ENCODE results near the gene RBMX2. TPM values are rescaled to one million over a fixed set of nuclear protein-coding genes. Genes with fewer than 3 reads are reported as not detected.
"Not testable (repeated sequence)": the region's sequence is repeated elsewhere in the genome, so short reads cannot be mapped to it uniquely, and the experiment has no call there.

Gene RBMX2
- total RNA-seq = 10 to 100 TPM; 25.4 to 26.8 TPM

DNA sequence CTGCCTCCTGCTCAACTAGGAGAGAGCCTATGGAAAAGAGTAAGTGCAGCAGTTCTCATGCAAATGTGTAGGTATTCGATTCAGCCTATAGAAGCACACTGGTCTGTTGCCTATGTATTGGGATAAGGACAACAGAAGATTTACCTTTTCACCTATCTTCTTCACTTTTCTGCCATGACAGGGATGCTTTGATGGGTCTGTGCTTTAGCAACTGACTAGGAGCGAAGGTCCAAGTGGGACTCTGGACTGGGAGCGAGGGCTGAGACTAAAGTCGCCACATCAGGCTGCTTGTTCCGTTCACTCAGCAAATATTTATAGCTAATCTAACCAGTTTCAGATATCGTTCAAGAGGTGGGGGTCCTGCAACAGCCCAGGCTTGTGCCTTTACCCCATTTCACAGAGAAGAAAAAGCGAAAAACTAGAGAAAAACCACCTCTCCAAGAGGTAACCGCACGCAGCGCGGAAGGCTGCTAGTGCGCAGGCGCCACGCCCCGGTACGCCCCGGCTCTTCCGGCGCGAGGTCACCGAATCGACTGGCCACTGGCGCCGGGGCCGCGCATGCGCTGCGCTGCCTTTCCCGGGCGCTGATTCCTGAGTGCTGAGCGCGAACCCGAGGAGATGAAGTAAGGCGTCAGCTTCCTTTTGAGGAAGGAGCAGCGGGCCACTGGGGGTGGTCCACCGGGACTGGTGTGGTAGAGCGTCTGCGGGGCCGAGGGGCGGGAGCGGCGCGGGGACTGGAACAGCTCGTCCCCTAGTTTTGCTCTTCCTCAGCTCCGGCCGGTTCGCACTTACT lies at the start of gene RBMX2:
Gene RBMX2, plus strand, starts transcription at position 573 of the 793 bp plus-strand sequence. Its CDS starts 46 bp downstream, at position 619.
- CTCF ChIA-PET = interaction anchor here (0.8 kb wide), 1 partner anchor 67 kb away, joined by 3 read pairs; no protein-coding TSS in a partner anchor
- H3K27me3 Mint-ChIP-seq = peaks cover under 1% of the 10 kb centered on the region
- POLR2A ChIA-PET = no interaction called here
- ATAC-seq (peak; percentile 93), DNase-seq (peak; percentile 79)
- no peaks in the 10 kb centered on the region for H3K9me3 Mint-ChIP-seq (ENCODE audit: low read depth)
- H3K36me3 Mint-ChIP-seq (ENCODE audit: low read depth) = peaks cover 13% of the 10 kb centered on the region
- peak within 1 kb of the TSS; percentile 92 for H3K27ac Mint-ChIP-seq
- peaks cover 13% of the 10 kb centered on the region for H3K4me1 Mint-ChIP-seq
- intact Hi-C loops (cut with DNase I, micrococcal nuclease) = loop anchor here (1.0 to 10.0 kb wide), 6 partner anchors 62 to 513 kb away; partner anchors contain the start of genes SLC25A14 (in 2 of the 2), ENOX2 (in 1 of the 2), UTP14A (in 1 of the 2) and ZNF280C (in 1 of the 2)
- H3K4me3 Mint-ChIP-seq = peak within 1 kb of the TSS; percentile 93

- H3K27ac Mint-ChIP-seq; POLR2A ChIA-PET; H3K4me3 Mint-ChIP-seq; H3K27me3 Mint-ChIP-seq; ATAC-seq; H3K4me1 Mint-ChIP-seq; H3K9me3 Mint-ChIP-seq (ENCODE audit: low read depth); CTCF ChIA-PET; DNase-seq; intact Hi-C loops (cut with DNase I, micrococcal nuclease): not testable (repeated sequence)
- peaks cover 16% of the 10 kb centered on the region for H3K36me3 Mint-ChIP-seq (ENCODE audit: low read depth)
Observed at GRCh38 chrX:130352050-130352449, 49.7 kb upstream of the RBMX2 start.

DNA sequence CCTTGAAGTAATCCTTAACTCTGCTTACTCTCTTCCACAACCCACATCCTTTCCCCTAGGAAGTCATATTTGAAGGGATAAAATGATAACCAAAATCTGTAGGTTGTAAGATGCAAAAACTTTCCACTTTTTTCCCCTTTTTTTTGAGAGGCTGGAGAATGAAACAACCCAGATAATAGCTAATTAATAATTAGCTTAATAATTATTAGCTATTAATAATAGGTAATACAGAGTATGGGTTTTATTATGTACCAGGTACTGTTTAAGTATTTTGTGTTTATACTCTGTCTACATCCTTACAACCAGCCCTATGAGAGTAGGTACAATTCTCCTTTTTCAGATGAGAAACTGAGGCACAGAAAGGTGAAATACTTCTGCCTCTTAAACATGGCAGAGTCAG lies 25.7 kb upstream of the RBMX2 start:
- H3K27ac Mint-ChIP-seq = no peak overlapping the region
- H3K9me3 Mint-ChIP-seq (ENCODE audit: low read depth) = no peaks in the 10 kb centered on the region
- H3K4me1 Mint-ChIP-seq = no peaks in the 10 kb centered on the region
- H3K27me3 Mint-ChIP-seq = no peaks in the 10 kb centered on the region
- CTCF ChIA-PET = interaction anchor here (1.0 kb wide), 1 partner anchor 20 kb away, joined by 3 read pairs; no protein-coding TSS in a partner anchor
- no peak overlapping the region for H3K4me3 Mint-ChIP-seq
- POLR2A ChIA-PET = no interaction called here
- ATAC-seq (no peak), DNase-seq (no peak)
- intact Hi-C loops (cut with DNase I, micrococcal nuclease) = no loop called here
- no peaks in the 10 kb centered on the region for H3K36me3 Mint-ChIP-seq (ENCODE audit: low read depth)

GRCh38 chrX:130378024-130378669 lies 23.6 kb upstream of the RBMX2 start:
- DNase-seq (no peak), ATAC-seq (no peak)
- peaks cover 3% of the 10 kb centered on the region for H3K27me3 Mint-ChIP-seq
- H3K4me1 Mint-ChIP-seq = no peaks in the 10 kb centered on the region
- H3K9me3 Mint-ChIP-seq (ENCODE audit: low read depth) = no peaks in the 10 kb centered on the region
- intact Hi-C loops (cut with DNase I, micrococcal nuclease) = no loop called here
- POLR2A ChIA-PET = no interaction called here
- no peak overlapping the region for H3K27ac Mint-ChIP-seq
- CTCF ChIA-PET = no interaction called here
- H3K36me3 Mint-ChIP-seq (ENCODE audit: low read depth) = no peaks in the 10 kb centered on the region
- H3K4me3 Mint-ChIP-seq = no peak overlapping the region

GRCh38 chrX:130385520-130385919 lies 16.3 kb upstream of the RBMX2 start, which contains the start of gene GPR119:
TSS of gene GPR119 (minus strand) at chrX:130385674. CDS start at chrX:130385447, 227 bp downstream.
- Mint-ChIP-seq H3K9me3 (ENCODE audit: low read depth) (no peaks in the 10 kb centered on the region), H3K36me3 (ENCODE audit: low read depth) (no peaks in the 10 kb centered on the region), H3K27me3 (peaks cover 5% of the 10 kb centered on the region), H3K4me3 (no peak within 1 kb of the TSS), H3K27ac (no peak within 1 kb of the TSS), H3K4me1 (no peaks in the 10 kb centered on the region)
- intact Hi-C loops (cut with DNase I, micrococcal nuclease) = no loop called here
- DNase-seq (no peak), ATAC-seq (no peak)
- ChIA-PET POLR2A (no interaction called here), CTCF (interaction anchor here (1.0 kb wide), 1 partner anchor 36 kb away, joined by 3 read pairs; no protein-coding TSS in a partner anchor)

DNA sequence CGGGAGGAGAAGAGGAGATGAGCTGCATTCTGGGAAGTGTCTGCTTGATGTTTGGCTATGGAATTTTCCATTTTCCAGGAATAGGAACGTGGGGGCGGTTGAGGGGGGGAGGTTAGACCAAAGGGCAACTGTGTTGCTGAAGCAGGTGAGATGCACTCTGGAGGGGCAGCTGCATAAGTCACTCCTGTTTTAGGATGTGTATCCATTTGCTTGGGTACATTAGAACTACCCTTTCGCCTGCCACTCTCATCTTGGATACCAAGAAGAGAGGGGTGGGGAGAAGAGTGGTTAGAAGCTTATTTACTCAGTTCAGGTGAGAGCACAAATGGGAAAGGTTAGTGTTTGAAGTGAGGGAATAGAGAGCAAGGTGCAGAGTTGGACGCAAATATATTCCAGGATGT lies 15.4 kb upstream of the RBMX2 start:
- no peak overlapping the region for H3K27ac Mint-ChIP-seq
- intact Hi-C loops (cut with DNase I, micrococcal nuclease) = no loop called here
- ATAC-seq (no peak), DNase-seq (no peak)
- H3K36me3 Mint-ChIP-seq (ENCODE audit: low read depth) = no peaks in the 10 kb centered on the region
- H3K9me3 Mint-ChIP-seq (ENCODE audit: low read depth) = no peaks in the 10 kb centered on the region
- CTCF ChIA-PET = interaction anchor here (0.7 to 1.0 kb wide), 2 partner anchors 37 to 291 kb away, joined by 3 read pairs; no protein-coding TSS in a partner anchor
- H3K4me3 Mint-ChIP-seq = no peak overlapping the region
- H3K27me3 Mint-ChIP-seq = peaks cover 5% of the 10 kb centered on the region
- POLR2A ChIA-PET = no interaction called here
- no peaks in the 10 kb centered on the region for H3K4me1 Mint-ChIP-seq

DNA sequence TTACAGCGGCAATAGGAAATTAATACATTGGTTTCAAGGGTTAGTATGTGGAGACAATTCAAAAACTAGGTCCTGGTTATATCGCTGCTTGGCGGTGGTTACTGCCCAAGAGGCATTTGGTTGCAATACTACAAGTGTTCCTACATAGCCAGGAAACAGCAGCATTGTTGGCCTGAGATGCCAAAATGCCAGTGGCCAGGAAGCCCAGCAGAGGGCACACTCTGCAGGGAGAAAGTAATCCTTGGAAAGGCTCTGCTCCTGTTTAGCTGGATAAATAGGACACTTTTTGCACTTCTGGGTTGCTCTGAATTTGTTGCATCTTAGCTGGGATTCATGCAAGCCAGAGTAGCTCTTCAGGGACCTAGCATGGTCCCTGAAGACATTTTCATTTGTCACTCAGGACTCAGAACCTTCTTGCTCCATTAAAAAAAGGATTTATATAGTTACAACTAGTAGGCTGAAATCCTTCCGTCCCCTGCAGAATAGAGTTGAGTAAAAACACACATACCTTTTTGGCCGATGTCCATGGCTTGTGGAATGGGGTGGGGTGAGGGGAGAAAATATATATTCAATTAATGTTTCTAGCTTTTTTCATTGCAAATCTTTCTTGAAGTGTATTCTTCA lies 8.2 kb upstream of the RBMX2 start:
- H3K4me3 Mint-ChIP-seq = no peak overlapping the region
- ChIA-PET POLR2A (no interaction called here), CTCF (no interaction called here)
- no peaks in the 10 kb centered on the region for H3K36me3 Mint-ChIP-seq (ENCODE audit: low read depth)
- H3K4me1 Mint-ChIP-seq = no peaks in the 10 kb centered on the region
- ATAC-seq (no peak), DNase-seq (peak; percentile 22)
- no peaks in the 10 kb centered on the region for H3K9me3 Mint-ChIP-seq (ENCODE audit: low read depth)
- peaks cover 4% of the 10 kb centered on the region for H3K27me3 Mint-ChIP-seq
- intact Hi-C loops (cut with DNase I, micrococcal nuclease) = loop anchor here in 1 of 2 experiments (5.0 kb wide), 1 partner anchor 524 kb away; no protein-coding TSS in a partner anchor
- no peak overlapping the region for H3K27ac Mint-ChIP-seq

- intact Hi-C loops (cut with DNase I, micrococcal nuclease) = no loop called here
- no peaks in the 10 kb centered on the region for H3K36me3 Mint-ChIP-seq (ENCODE audit: low read depth)
- ChIA-PET CTCF (interaction anchor here (0.8 kb wide), 1 partner anchor 66 kb away, joined by 4 read pairs; no protein-coding TSS in a partner anchor), POLR2A (no interaction called here)
- H3K27me3 Mint-ChIP-seq = peaks cover 2% of the 10 kb centered on the region
- no peaks in the 10 kb centered on the region for H3K4me1 Mint-ChIP-seq
- H3K4me3 Mint-ChIP-seq = no peak overlapping the region
- H3K27ac Mint-ChIP-seq = no peak overlapping the region
- DNase-seq (no peak), ATAC-seq (no peak)
- H3K9me3 Mint-ChIP-seq (ENCODE audit: low read depth) = no peaks in the 10 kb centered on the region
Observed at GRCh38 chrX:130395341-130395740, 6.4 kb upstream of the RBMX2 start.

- H3K9me3 Mint-ChIP-seq (ENCODE audit: low read depth) = no peaks in the 10 kb centered on the region
- DNase-seq = no peak
- peaks cover 13% of the 10 kb centered on the region for H3K36me3 Mint-ChIP-seq (ENCODE audit: low read depth)
- no peaks in the 10 kb centered on the region for H3K27me3 Mint-ChIP-seq
- H3K4me3 Mint-ChIP-seq = peak overlapping the region; percentile 93
- H3K4me1 Mint-ChIP-seq = peaks cover 13% of the 10 kb centered on the region
- ChIA-PET POLR2A (interaction anchor here (0.6 kb wide), 1 partner anchor 1224 kb away, joined by 4 read pairs; no protein-coding TSS in a partner anchor), CTCF (interaction anchor here (0.8 kb wide), 1 partner anchor 66 kb away, joined by 3 read pairs; no protein-coding TSS in a partner anchor)
- H3K27ac Mint-ChIP-seq = peak overlapping the region; percentile 81
- no peak for ATAC-seq
- intact Hi-C loops (cut with DNase I, micrococcal nuclease) = loop anchor here (5.0 to 10.0 kb wide), 4 partner anchors 67 to 513 kb away; partner anchors contain the start of genes SLC25A14 (in 1 of the 2), UTP14A (in 1 of the 2) and ZNF280C (in 1 of the 2)
Observed at GRCh38 chrX:130402208-130402684, 459 bp downstream of the RBMX2 start.

DNA sequence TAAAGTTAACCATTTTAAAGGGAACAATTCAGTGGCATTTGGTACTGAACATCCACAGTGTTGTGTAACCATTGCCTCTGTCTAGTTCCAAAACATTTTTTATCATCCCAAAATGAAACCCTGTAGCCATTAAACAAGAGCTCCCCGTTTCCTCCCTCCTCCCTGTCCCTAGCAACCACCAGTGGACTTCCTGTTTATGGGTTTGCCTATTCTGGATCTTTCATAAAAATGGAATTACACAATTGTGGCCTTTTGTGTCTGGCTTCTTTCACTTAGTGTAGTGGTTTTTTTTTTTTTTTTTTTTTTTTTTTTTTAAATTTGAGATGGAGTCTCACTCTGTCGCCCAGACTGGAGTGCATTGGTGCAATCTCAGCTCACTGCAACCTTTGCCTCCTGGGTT lies 11.6 kb downstream of the RBMX2 start:
- POLR2A ChIA-PET = no interaction called here
- H3K27me3 Mint-ChIP-seq = no peaks in the 10 kb centered on the region
- peaks cover 22% of the 10 kb centered on the region for H3K36me3 Mint-ChIP-seq (ENCODE audit: low read depth)
- DNase-seq (no peak), ATAC-seq (no peak)
- intact Hi-C loops (cut with DNase I, micrococcal nuclease) = no loop called here
- H3K4me1 Mint-ChIP-seq = no peaks in the 10 kb centered on the region
- CTCF ChIA-PET = no interaction called here
- no peak overlapping the region for H3K27ac Mint-ChIP-seq
- no peak overlapping the region for H3K4me3 Mint-ChIP-seq
- H3K9me3 Mint-ChIP-seq (ENCODE audit: low read depth) = no peaks in the 10 kb centered on the region

GRCh38 chrX:130414800-130415199 lies 13.0 kb downstream of the RBMX2 start:
- intact Hi-C loops (cut with DNase I, micrococcal nuclease) = no loop called here
- DNase-seq (no peak), ATAC-seq (no peak)
- Mint-ChIP-seq H3K4me3 (no peak overlapping the region), H3K9me3 (ENCODE audit: low read depth) (no peaks in the 10 kb centered on the region), H3K4me1 (no peaks in the 10 kb centered on the region), H3K36me3 (ENCODE audit: low read depth) (peaks cover 19% of the 10 kb centered on the region), H3K27me3 (no peaks in the 10 kb centered on the region), H3K27ac (no peak overlapping the region)
- ChIA-PET POLR2A (no interaction called here), CTCF (no interaction called here)

Data from activated CD4-positive, alpha-beta T cell treated with anti-CD3 and anti-CD28 coated beads for 36 hours (primary cell).